Astrocyte of the cerebellum (primary cell): ENCODE data around the gene SPOCK1.

Source experiments
- DNase-seq: peaks from one replicate; pipeline ENCODE4 v3.0.0-alpha.2; 2011; ENCODE audit warnings: low read depth
- H3K4me3 ChIP-seq: 2 replicates; pipeline ENCODE4 v1.5.1; 2011; ENCODE audit warnings: mild to moderate bottlenecking, low read depth, low read length, moderate library complexity
- CTCF ChIP-seq: IDR thresholded peaks from 2 replicates; pipeline ENCODE4 v1.5.1; 2012; ENCODE audit warnings: low read length, low read depth, moderate library complexity, mild to moderate bottlenecking; ENCODE audit errors: missing control alignments
- in situ Hi-C: cut with HindIII; loops from 2 replicates; pipeline ENCODE4 v1.10.0; 2017; ENCODE audit warnings: low sequenced_read_pairs

SPOCK1 gene

GRCh38 chr5:137113939-137114338, 385.2 kb downstream of the SPOCK1 start:
- in situ Hi-C loops: no loop called here
- H3K4me3 ChIP-seq: no peak overlapping the region
- no peak for DNase-seq
- TF ChIP-seq CTCF: no peak

DNA sequence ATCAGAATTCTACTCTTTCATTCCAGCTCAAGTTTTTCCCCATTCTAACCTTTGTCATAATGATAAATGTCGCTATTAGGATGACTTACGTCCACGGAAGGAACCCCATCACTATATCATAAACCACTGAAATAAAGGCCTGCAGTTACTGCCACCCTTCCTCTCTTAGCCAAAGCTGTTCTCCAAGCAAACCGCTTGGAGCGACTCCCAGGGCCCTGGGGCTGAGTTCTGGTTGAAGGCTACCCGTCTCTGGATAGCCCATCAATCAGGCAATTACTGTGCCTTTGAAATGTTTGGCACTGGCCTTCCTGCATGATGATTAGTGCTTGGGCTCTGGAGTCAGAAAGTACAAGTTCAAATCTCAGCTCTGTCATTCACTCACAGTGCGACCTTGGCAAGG, 386.0 kb downstream of the SPOCK1 start:
- no peak for DNase-seq
- in situ Hi-C loops: no loop called here
- no peak for TF ChIP-seq CTCF

DNA sequence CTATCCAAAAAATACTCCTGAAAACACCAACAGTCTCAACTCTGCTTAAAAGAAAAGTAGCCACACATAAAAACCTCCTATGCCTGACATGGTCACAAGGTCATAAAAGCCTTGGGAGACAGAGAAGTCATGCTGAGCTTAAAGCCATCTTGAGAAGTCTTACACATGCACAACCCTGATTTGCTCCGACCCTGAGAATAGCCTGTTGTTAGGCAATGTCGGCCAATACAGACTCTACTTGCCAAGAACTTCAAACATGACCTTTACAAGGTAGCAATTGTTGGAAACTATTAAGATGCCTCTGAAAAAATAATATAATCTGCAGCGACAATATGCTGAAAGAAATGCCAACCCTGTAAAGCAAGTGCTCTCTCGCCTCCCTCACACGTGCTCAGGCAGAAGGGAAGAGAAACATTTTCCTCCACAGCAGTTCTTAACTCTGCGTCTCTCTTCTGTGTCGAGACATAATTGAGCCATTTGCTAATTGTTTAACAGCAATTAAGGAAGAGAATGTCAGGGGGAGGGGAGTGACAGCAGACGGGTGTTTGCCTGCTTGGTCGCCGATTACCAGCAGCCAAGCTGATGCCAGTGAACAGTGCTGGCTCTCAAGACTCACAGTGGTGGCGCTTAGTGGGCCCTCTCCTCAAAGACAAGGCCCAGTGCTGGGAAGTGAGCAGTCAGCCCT, 393.6 kb downstream of the SPOCK1 start:
- in situ Hi-C loops: no loop called here
- no peak overlapping the region for H3K4me3 ChIP-seq
- DNase-seq: no peak
- TF ChIP-seq CTCF: no peak

More for the DNA sequence above, 386.0 kb downstream of the SPOCK1 start:
- no peak overlapping the region for H3K4me3 ChIP-seq

GRCh38 chr5:137101544-137101943, 397.6 kb downstream of the SPOCK1 start:
- TF ChIP-seq CTCF: no peak
- DNase-seq: no peak
- H3K4me3 ChIP-seq: no peak overlapping the region
- in situ Hi-C loops: no loop called here

DNA sequence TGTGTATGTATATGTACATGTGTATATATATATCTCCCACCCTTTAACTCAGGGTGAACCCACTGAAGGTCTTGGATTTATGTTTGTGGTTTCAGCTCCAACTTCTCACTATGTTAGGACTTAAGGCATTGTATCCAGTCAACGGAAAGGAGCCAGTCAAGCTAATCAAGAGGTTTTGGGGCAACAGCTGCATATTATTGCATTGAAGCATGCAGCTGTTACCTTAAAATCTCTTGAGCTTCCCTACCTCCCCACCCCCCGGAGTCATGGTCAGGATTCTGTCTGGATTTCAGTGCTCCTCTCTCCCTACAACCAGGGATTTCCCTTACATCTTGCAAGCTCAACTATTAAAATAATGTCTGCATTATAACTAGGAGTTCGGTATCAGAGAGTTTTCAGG, 399.5 kb downstream of the SPOCK1 start:
- no peak overlapping the region for H3K4me3 ChIP-seq
- no peak for TF ChIP-seq CTCF
- in situ Hi-C loops: no loop called here
- no peak for DNase-seq

- in situ Hi-C loops: no loop called here
- no peak for DNase-seq
Observed at GRCh38 chr5:137098663-137099062, 400.5 kb downstream of the SPOCK1 start.

More at GRCh38 chr5:137098663-137099062, 400.5 kb downstream of the SPOCK1 start:
- TF ChIP-seq CTCF: no peak
- no peak overlapping the region for H3K4me3 ChIP-seq
